C4-2B (cell line): ENCODE results near the gene ADAM15.

ENCODE experiments used
- H3K27ac ChIP-seq: fragments of 450-650 bp; 2 replicates; pipeline ENCODE4 v1.5.1; 2017
- ZFX ChIP-seq: fragments of 450-650 bp; IDR thresholded peaks from 2 replicates; pipeline ENCODE4 v1.6.1; 2017
- TF ChIP-seq, protein P1 (sequence below): fragments of 450-650 bp; conservative IDR thresholded peaks from 2 replicates; pipeline ENCODE4 v1.5.1; 2017; ENCODE audit warnings: mild to moderate bottlenecking

The ADAM15 gene

DNA sequence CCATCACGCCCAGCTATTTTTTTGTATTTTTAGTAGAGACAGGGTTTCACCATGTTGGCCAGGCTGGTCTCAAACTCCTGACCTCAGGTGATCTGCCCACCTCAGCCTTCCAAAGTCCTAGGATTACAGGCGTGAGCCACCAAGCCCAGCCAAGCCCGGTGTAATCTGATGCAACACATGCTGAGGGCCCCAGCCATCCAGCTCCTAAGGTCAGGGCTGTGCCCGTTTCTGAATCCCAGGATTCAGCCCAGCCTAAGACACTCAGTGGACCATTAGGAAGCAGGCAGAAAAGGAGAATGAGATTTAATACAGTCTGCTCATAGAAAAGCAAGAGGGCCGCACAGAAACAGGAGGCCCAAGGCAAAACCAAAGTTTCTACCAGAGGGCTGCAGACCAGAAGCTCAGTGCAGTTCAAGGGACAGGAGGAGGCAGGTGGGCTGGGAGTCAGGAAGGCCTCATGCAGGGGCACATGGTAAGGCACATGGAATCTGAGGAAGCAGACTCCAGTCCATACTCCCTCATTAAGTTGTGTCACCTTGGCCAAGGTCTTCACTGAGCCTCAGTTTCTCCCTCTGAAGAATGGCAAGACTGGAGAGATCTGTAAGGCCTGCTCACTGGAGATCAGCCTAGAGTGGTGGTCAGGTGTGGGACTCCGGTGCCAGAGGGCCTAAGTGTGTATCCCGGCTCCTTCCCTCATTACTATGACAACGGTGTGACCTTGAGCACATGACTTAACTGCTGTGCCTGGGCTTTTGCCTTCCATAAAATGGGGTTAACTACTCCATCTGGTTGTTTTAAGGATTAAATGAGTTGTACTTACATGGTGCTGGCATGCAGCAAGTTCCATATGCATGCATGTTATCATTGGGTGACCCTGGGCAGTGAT lies 2.4 kb upstream of the ADAM15 start:
- H3K27ac ChIP-seq: peak overlapping the region; percentile 94
- TF ChIP-seq, protein P1, sequence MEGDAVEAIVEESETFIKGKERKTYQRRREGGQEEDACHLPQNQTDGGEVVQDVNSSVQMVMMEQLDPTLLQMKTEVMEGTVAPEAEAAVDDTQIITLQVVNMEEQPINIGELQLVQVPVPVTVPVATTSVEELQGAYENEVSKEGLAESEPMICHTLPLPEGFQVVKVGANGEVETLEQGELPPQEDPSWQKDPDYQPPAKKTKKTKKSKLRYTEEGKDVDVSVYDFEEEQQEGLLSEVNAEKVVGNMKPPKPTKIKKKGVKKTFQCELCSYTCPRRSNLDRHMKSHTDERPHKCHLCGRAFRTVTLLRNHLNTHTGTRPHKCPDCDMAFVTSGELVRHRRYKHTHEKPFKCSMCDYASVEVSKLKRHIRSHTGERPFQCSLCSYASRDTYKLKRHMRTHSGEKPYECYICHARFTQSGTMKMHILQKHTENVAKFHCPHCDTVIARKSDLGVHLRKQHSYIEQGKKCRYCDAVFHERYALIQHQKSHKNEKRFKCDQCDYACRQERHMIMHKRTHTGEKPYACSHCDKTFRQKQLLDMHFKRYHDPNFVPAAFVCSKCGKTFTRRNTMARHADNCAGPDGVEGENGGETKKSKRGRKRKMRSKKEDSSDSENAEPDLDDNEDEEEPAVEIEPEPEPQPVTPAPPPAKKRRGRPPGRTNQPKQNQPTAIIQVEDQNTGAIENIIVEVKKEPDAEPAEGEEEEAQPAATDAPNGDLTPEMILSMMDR: no peak
- no peak for TF ChIP-seq ZFX

DNA sequence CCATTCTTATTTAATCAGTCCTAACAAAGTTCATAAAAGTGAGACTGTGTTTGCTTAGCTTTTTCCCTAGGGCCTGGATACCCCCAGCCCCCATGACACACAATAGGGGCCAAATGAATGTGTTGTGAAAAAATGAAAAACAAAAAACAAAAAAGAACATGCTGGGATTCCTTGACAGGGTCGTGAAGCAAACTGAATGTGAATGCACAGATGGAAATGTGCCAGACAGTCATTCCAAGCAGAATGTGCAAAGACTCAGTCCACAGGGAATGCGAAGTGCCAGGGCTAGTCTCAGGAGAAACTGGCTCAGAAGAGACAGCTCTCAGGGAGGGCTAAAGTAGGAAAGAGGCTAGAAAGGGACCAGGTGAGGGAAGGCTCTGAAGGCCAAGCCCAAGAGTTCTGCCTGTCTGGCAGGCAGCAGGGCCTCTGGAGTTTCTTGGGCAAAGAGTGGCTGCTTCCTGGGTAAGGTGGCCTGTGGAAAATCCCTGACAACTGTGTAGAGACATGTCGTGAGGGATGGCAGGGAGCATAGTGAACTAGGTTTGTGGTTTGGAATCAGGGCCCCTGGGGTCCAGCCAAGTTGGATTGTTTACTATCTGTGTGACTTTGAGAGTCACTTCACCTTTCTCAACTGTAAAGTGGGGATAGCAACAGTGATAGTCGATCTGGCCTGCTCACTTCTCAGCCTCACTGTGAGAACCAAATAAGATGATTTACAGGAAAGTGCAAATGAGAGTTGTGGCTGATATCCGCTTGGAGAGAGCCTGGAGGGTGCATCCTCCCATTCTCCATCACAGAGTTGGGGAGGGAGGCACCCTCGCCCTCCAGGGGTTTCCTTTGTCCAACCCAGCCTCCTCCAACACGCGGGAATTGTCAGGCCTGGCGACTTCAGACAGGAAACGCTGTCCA lies 1.2 kb upstream of the ADAM15 start:
- H3K27ac ChIP-seq: peak overlapping the region; percentile 94
- TF ChIP-seq, protein P1: no peak
- peak; percentile 36; the same call in 1 of the 2 replicates for TF ChIP-seq ZFX

DNA sequence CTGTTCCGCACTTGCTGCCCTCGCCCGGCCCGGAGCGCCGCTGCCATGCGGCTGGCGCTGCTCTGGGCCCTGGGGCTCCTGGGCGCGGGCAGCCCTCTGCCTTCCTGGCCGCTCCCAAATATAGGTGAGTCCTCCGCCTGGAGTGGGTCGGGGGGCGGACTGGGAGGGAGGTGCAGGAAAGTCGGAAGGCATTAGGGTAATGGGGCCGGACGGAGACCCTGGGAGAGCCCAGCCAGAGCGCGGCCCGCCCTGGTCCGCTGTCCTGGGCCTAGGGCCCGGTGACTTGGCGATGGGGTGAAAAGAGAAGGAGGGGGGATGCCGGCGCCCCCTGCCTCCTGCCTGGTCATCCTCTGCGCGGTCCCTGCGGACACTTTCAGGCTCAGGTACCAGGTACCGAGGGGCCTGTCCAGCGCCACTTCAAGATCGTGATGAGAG lies 243 bp downstream of the ADAM15 start:
- H3K27ac ChIP-seq: peak overlapping the region; percentile 94
- peak; percentile 85; the same call in 1 of the 2 replicates for TF ChIP-seq ZFX
- TF ChIP-seq, protein P1: no peak

DNA sequence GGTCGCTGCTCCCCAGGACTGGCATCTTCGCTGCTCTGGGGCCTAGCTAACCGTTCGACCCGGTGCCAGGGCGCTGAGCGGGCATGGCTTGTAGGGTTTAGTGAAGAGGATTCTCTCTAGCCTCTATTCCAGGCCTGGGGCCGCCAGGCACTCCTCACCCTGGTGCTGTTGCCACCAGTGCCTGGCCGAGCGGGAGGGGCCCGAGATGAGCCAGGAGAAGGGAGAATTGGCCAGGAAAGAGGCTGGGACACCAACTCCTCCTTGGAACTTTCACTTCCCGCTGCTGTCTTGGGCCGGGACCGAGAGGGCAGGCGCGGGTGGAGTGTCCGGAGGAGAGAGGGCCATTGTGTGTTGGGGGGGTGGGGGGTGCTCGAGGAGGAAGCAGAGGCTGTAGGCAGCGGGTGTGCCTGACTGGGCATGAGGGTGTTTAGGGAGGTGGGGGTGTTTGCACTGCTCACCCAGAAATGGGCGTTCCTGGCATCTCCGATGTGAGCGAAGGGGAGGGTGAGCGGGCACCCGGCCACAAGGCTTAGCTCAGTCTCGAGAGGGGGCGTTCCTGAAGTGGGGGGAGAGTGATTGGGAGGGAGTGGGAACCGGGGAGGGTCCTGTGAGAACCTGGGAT lies 772 bp downstream of the ADAM15 start:
- TF ChIP-seq, protein P1: no peak
- TF ChIP-seq ZFX: 0 out of 2 replicates have a peak, but pooled peaks have one; percentile 51

DNA sequence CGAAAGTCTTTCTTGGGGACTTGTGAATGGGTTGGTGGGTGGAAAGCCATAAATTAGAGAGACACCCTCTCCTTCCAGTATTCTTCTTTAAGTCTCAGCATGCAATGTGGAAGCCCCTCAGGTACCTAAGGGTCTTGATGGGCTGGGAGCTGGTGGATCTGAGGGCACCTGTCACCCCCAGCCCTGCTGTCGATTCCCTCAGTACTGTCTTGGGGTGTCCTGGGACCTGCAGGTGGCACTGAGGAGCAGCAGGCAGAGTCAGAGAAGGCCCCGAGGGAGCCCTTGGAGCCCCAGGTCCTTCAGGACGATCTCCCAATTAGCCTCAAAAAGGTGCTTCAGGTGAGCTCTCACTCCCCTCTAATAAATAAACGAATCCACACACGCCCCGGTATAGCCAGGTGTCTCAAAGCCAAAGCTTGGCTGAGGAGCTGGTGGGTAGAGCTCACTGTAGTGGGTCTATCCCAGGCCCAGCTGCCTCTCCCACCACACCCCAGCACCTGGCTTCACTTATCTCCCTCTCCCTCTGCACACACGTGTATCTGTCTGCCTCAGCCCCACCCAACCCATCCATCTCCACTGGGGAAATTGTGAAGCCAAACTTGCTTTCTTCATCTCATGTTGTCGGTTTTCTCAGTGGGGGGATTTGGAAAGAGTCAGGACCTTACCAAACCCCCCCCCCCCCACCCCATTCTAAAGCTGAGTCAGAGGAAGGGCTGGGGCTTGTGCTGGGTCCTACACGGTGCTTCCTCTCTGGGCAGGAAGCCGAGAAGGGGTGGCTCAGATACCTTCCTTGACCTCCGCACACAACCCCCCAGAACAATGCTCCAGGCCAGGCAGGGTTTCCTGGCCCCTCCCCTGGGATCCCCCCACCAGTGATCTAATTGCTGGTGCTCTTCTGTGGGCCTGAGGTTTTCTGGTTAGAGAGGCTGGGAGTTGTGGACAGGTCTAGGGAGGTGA lies 1.6 kb downstream of the ADAM15 start:
- H3K27ac ChIP-seq: peak overlapping the region; percentile 94

More for the DNA sequence above, 772 bp downstream of the ADAM15 start:
- H3K27ac ChIP-seq: peak overlapping the region; percentile 94

More for the DNA sequence above, 1.6 kb downstream of the ADAM15 start:
- TF ChIP-seq, protein P1: peak; percentile 37
- TF ChIP-seq ZFX: no peak
